ENCODE data around the gene DNAI7.

The DNAI7 gene

GRCh38 chr12:25135531-25136154 is 59.3 kb downstream of the DNAI7 start:
- H3K4me1 Mint-ChIP-seq (ENCODE audit: low read depth), result no peaks in the 10 kb centered on the region
- peaks cover 3% of the 10 kb centered on the region for H3K27me3 Mint-ChIP-seq
- H3K4me3 Mint-ChIP-seq, result no peak overlapping the region
- no peak for DNase-seq
- no peaks in the 10 kb centered on the region for H3K36me3 Mint-ChIP-seq (ENCODE audit: low read depth)
- peaks cover 2% of the 10 kb centered on the region for H3K9me3 Mint-ChIP-seq
- no peak overlapping the region for H3K27ac Mint-ChIP-seq

DNA sequence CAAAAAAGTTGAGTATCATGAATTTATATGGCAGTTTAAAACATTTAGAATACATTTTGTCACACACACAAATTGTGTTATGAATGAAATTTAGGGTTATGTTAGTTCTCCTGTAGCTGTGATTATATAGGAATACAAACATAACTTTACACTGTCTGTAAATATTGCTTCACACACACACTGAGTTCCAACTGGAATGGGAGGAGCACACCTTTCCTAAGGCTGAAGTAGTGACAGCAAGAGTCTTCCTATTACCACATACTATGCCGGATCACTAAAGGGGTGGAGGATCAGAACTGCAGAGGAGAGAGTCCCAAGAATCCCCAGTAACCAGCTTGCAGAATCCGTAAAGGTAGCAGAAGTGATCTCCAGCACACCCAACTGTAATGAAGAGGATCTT is 63.7 kb downstream of the DNAI7 start:
- no peak overlapping the region for H3K4me3 Mint-ChIP-seq
- H3K36me3 Mint-ChIP-seq (ENCODE audit: low read depth), result no peaks in the 10 kb centered on the region
- H3K27ac Mint-ChIP-seq, result no peak overlapping the region
- no peaks in the 10 kb centered on the region for H3K27me3 Mint-ChIP-seq
- H3K4me1 Mint-ChIP-seq (ENCODE audit: low read depth), result no peaks in the 10 kb centered on the region
- H3K9me3 Mint-ChIP-seq, result no peaks in the 10 kb centered on the region
- no peak for DNase-seq

DNA sequence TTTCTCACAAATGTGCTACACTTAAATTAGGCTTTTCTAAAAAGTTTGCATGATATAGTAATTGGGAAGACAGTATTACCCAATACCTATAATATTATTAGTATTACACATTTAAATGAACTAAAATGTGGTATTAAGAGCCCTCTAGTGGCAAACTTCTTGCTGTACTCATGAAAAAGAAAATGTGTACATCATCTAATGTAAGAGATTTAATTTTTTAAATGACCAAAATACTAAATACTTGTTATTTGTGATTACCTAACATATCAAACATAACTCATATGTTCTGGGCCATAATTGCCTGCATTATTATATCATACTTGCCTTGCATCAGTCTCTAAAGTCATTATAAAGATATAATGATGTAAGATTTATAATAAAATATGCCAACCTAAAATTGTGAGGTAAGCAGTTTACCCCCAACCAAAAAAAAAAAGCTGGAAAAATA is 64.2 kb downstream of the DNAI7 start:
- Mint-ChIP-seq H3K4me1 (ENCODE audit: low read depth) (no peaks in the 10 kb centered on the region), H3K9me3 (no peaks in the 10 kb centered on the region), H3K27ac (no peak overlapping the region), H3K4me3 (no peak overlapping the region), H3K27me3 (no peaks in the 10 kb centered on the region), H3K36me3 (ENCODE audit: low read depth) (no peaks in the 10 kb centered on the region)
- no peak for DNase-seq

- no peaks in the 10 kb centered on the region for H3K9me3 Mint-ChIP-seq
- no peak overlapping the region for H3K4me3 Mint-ChIP-seq
- no peak overlapping the region for H3K27ac Mint-ChIP-seq
- H3K36me3 Mint-ChIP-seq (ENCODE audit: low read depth), result no peaks in the 10 kb centered on the region
- H3K27me3 Mint-ChIP-seq, result no peaks in the 10 kb centered on the region
- DNase-seq, result no peak
- H3K4me1 Mint-ChIP-seq (ENCODE audit: low read depth), result peaks cover 5% of the 10 kb centered on the region
Measured at GRCh38 chr12:25126746-25127145, 68.2 kb downstream of the DNAI7 start.

DNA sequence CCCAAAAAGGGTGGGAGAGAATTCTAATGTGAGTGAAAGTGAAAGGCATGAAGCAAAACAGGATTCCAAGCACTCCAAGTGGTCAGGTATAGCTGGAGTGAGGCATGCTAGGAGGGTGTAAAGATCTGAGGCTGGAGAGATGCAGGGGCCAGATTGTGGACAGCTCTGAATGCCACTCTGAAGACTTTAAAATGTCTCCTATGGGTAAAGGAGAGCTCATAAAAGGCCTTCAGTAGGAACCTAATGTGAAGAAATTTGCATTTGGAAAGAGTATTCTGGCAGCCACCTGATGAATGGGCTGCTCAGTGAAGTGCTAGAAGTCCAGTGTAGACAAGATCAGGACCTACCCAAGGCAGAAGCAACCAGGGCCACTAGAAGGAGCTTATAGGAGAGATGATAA is 68.9 kb downstream of the DNAI7 start:
- Mint-ChIP-seq H3K27ac (no peak overlapping the region), H3K27me3 (no peaks in the 10 kb centered on the region), H3K9me3 (no peaks in the 10 kb centered on the region), H3K36me3 (ENCODE audit: low read depth) (no peaks in the 10 kb centered on the region), H3K4me1 (ENCODE audit: low read depth) (peaks cover 7% of the 10 kb centered on the region), H3K4me3 (no peak overlapping the region)
- no peak for DNase-seq

DNA sequence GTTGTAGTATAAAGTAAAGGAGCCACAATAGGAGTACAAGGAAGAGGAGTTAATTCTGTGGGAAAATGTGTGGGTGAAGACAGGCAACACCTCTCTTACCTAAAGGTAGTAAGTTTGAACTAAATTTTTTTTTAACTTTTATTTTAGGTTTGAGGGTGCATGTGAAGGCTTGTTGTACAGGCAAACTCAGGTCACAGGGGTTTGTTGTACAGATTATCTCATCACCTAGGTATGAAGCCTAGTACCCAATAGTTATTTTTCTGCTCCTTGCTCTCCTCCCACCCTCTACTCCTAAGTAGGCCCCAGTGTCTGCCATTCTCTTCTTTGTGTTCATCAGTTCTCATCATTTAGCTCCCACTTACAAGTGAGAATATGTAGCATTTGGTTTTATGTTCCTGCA is 70.5 kb downstream of the DNAI7 start:
- no peaks in the 10 kb centered on the region for H3K27me3 Mint-ChIP-seq
- no peak overlapping the region for H3K4me3 Mint-ChIP-seq
- DNase-seq, result no peak
- no peak overlapping the region for H3K27ac Mint-ChIP-seq
- no peaks in the 10 kb centered on the region for H3K36me3 Mint-ChIP-seq (ENCODE audit: low read depth)
- H3K9me3 Mint-ChIP-seq, result no peaks in the 10 kb centered on the region
- H3K4me1 Mint-ChIP-seq (ENCODE audit: low read depth), result peaks cover 7% of the 10 kb centered on the region

DNA sequence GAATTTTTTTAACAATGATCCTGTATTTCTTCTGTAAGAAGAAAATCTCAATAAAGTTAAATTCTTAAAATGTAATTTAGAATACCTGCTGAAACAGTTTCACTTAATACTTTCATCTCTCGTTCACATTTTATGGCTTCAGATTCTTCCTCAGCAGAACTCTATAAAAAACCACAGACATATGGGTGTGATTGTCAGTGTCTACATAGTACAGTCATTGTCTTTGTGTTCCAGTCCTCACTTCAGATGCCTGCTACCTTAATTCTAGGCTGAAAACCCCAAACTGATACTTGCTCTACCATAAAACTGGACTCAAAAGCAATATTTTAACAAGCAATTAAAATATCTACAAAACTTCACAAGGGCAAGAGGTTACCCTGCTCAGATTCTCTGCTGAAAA is 71.8 kb downstream of the DNAI7 start:
- no peaks in the 10 kb centered on the region for H3K9me3 Mint-ChIP-seq
- no peak overlapping the region for H3K27ac Mint-ChIP-seq
- peaks cover 7% of the 10 kb centered on the region for H3K4me1 Mint-ChIP-seq (ENCODE audit: low read depth)
- H3K4me3 Mint-ChIP-seq, result no peak overlapping the region
- H3K36me3 Mint-ChIP-seq (ENCODE audit: low read depth), result no peaks in the 10 kb centered on the region
- DNase-seq, result no peak
- no peaks in the 10 kb centered on the region for H3K27me3 Mint-ChIP-seq

- no peak for DNase-seq
- Mint-ChIP-seq H3K4me1 (ENCODE audit: low read depth) (peaks cover 7% of the 10 kb centered on the region), H3K4me3 (no peak overlapping the region), H3K27me3 (no peaks in the 10 kb centered on the region), H3K9me3 (no peaks in the 10 kb centered on the region), H3K36me3 (ENCODE audit: low read depth) (no peaks in the 10 kb centered on the region), H3K27ac (no peak overlapping the region)
Measured at GRCh38 chr12:25121916-25122315, 73.0 kb downstream of the DNAI7 start.

DNA sequence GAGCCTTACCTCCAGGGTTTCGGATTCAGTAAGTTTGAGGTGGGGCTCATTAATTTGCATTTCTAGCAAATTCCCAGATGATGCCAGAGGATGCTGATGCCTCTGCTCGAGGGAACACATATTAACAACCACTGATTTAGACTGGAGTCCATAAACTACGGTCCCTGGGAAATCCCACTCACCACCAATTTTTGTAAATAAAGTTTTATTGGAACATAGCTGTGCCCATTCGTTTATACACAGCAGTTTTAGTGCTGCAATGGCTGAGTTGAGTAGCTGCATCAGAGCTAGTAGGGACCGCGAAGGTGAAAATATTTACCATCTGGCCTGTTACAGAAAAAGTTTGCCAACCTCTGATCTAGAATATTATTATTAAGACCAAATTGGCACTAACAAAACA is 73.8 kb downstream of the DNAI7 start:
- H3K9me3 Mint-ChIP-seq, result no peaks in the 10 kb centered on the region
- H3K36me3 Mint-ChIP-seq (ENCODE audit: low read depth), result no peaks in the 10 kb centered on the region
- no peaks in the 10 kb centered on the region for H3K27me3 Mint-ChIP-seq
- no peak for DNase-seq
- no peak overlapping the region for H3K4me3 Mint-ChIP-seq
- peaks cover 7% of the 10 kb centered on the region for H3K4me1 Mint-ChIP-seq (ENCODE audit: low read depth)
- H3K27ac Mint-ChIP-seq, result no peak overlapping the region

GRCh38 chr12:25119020-25119419 is 75.9 kb downstream of the DNAI7 start:
- no peak overlapping the region for H3K4me3 Mint-ChIP-seq
- H3K4me1 Mint-ChIP-seq (ENCODE audit: low read depth), result peaks cover 7% of the 10 kb centered on the region
- H3K27me3 Mint-ChIP-seq, result no peaks in the 10 kb centered on the region
- no peak for DNase-seq
- H3K9me3 Mint-ChIP-seq, result no peaks in the 10 kb centered on the region
- H3K27ac Mint-ChIP-seq, result no peak overlapping the region
- H3K36me3 Mint-ChIP-seq (ENCODE audit: low read depth), result no peaks in the 10 kb centered on the region

DNA sequence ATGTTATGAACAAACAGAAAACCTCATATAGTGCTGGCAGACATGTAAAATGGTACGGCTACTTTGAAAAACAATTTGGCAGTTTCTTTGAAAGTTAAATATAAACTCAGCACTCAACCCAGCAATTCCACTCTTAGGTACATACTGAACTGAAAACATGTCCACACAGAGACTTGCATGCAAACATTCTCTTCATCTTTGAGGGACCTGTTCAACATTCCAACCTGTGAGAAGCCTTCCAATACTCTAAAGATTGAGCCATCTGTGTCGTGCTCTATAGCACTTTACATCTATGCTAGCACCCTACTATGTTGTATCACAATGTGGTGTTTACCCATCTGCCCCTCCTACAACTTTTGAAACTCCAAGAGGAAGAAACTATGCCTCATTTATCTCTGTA is 79.3 kb downstream of the DNAI7 start:
- DNase-seq, result no peak
- Mint-ChIP-seq H3K36me3 (ENCODE audit: low read depth) (no peaks in the 10 kb centered on the region), H3K4me3 (no peak overlapping the region), H3K9me3 (no peaks in the 10 kb centered on the region), H3K27ac (no peak overlapping the region), H3K4me1 (ENCODE audit: low read depth) (no peaks in the 10 kb centered on the region), H3K27me3 (no peaks in the 10 kb centered on the region)

GRCh38 chr12:25113651-25114050 is 81.3 kb downstream of the DNAI7 start:
- H3K4me3 Mint-ChIP-seq, result no peak overlapping the region
- no peaks in the 10 kb centered on the region for H3K27me3 Mint-ChIP-seq
- no peaks in the 10 kb centered on the region for H3K4me1 Mint-ChIP-seq (ENCODE audit: low read depth)
- H3K36me3 Mint-ChIP-seq (ENCODE audit: low read depth), result peaks cover 12% of the 10 kb centered on the region
- DNase-seq, result no peak
- no peak overlapping the region for H3K27ac Mint-ChIP-seq
- H3K9me3 Mint-ChIP-seq, result peaks cover 2% of the 10 kb centered on the region

DNA sequence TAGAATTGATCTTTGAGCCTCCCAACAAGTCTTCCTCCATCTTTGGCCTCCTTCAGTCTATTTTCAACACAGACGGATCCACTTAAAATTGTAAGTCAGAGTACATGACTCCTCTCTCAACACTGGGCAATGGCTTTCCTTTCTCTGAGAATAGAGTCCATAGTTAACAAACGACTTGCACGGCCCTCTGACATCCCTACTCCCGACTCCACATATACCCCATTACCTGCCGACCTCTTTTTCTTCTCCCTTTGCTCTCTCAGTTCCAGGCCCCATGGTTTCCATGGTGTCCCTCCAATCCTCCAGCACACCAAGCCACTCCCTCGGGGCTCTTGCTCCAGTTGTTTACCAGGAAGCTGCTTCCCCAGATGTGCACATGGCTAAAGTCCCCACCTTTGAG is 84.7 kb downstream of the DNAI7 start:
- peaks cover 4% of the 10 kb centered on the region for H3K4me1 Mint-ChIP-seq (ENCODE audit: low read depth)
- peaks cover 35% of the 10 kb centered on the region for H3K36me3 Mint-ChIP-seq (ENCODE audit: low read depth)
- H3K27ac Mint-ChIP-seq, result no peak overlapping the region
- no peak for DNase-seq
- H3K27me3 Mint-ChIP-seq, result no peaks in the 10 kb centered on the region
- H3K9me3 Mint-ChIP-seq, result peaks cover 2% of the 10 kb centered on the region
- H3K4me3 Mint-ChIP-seq, result no peak overlapping the region

- no peaks in the 10 kb centered on the region for H3K27me3 Mint-ChIP-seq
- no peak overlapping the region for H3K4me3 Mint-ChIP-seq
- peaks cover 2% of the 10 kb centered on the region for H3K9me3 Mint-ChIP-seq
- H3K27ac Mint-ChIP-seq, result peak overlapping the region; percentile 26
- DNase-seq, result no peak
- peaks cover 44% of the 10 kb centered on the region for H3K36me3 Mint-ChIP-seq (ENCODE audit: low read depth)
- H3K4me1 Mint-ChIP-seq (ENCODE audit: low read depth), result peaks cover 4% of the 10 kb centered on the region
Measured at GRCh38 chr12:25107920-25108319, 87.0 kb downstream of the DNAI7 start.

GRCh38 chr12:25106818-25107217 is 88.1 kb downstream of the DNAI7 start:
- H3K27ac Mint-ChIP-seq, result no peak overlapping the region
- H3K4me1 Mint-ChIP-seq (ENCODE audit: low read depth), result peaks cover 4% of the 10 kb centered on the region
- peaks cover 2% of the 10 kb centered on the region for H3K9me3 Mint-ChIP-seq
- H3K27me3 Mint-ChIP-seq, result no peaks in the 10 kb centered on the region
- H3K36me3 Mint-ChIP-seq (ENCODE audit: low read depth), result peaks cover 53% of the 10 kb centered on the region
- no peak for DNase-seq
- H3K4me3 Mint-ChIP-seq, result no peak overlapping the region

- Mint-ChIP-seq H3K27ac (no peak overlapping the region), H3K27me3 (no peaks in the 10 kb centered on the region), H3K4me3 (no peak overlapping the region), H3K4me1 (ENCODE audit: low read depth) (peaks cover 3% of the 10 kb centered on the region), H3K36me3 (ENCODE audit: low read depth) (peaks cover 41% of the 10 kb centered on the region), H3K9me3 (no peaks in the 10 kb centered on the region)
- no peak for DNase-seq
Measured at GRCh38 chr12:25102402-25102801, 92.6 kb downstream of the DNAI7 start.

All from activated T-cell treated with anti-CD3 and anti-CD28 coated beads, Interleukin-2, amount 50 U/mL, for 24 hours (primary cell).